WTC11 (cell line): ENCODE data around the gene PLA2G4F. TPM values are rescaled to one million over a fixed set of nuclear protein-coding genes. Genes with fewer than 3 reads are reported as not detected.

Source experiments
- ATAC-seq: fragments of 200-7000 bp; cut with Tn5 transposase; 2 replicates; pipeline ENCODE4 v1.10.0; 2021; ENCODE audit warnings: mild to moderate bottlenecking, moderate library complexity
- CTCF ChIA-PET: fragments of 300-600 bp; sonication (Branson Sonifier 250); formaldehyde crosslinking; loops from one replicate; lab custom pipeline; 2021; ENCODE audit warnings: antibody characterized with exemption; lab: Charles Lee
- POLR2A ChIA-PET: fragments of 350-600 bp; sonication (Branson Sonifier 250); formaldehyde crosslinking; loops from one replicate; lab custom pipeline; 2021; ENCODE audit warnings: antibody characterized with exemption; lab: Charles Lee
- DNase-seq: peaks from one replicate; pipeline ENCODE4 v3.0.0; 2021; ENCODE audit warnings: low spot score
- H3K27ac Mint-ChIP-seq: 2 replicates; pipeline ENCODE4 v1.8.0; 2021; ENCODE audit warnings: mixed read lengths
- H3K27me3 Mint-ChIP-seq: 2 replicates; pipeline ENCODE4 v1.8.0; 2021; ENCODE audit warnings: low read depth, mild to moderate bottlenecking, moderate library complexity, mixed read lengths
- H3K36me3 Mint-ChIP-seq: 2 replicates; pipeline ENCODE4 v1.8.0; 2021; ENCODE audit warnings: mixed read lengths
- H3K4me1 Mint-ChIP-seq: 2 replicates; pipeline ENCODE4 v1.8.0; 2022; ENCODE audit warnings: mixed read lengths
- H3K4me3 Mint-ChIP-seq: 2 replicates; pipeline ENCODE4 v1.8.0; 2021; ENCODE audit warnings: mild to moderate bottlenecking, moderate library complexity, mixed read lengths
- H3K9me3 Mint-ChIP-seq: 2 replicates; pipeline ENCODE4 v1.8.0; 2021; ENCODE audit warnings: mixed read lengths
- ARID4B ChIP-seq: sonication (generic); formaldehyde crosslinking; IDR thresholded peaks from 2 replicates; pipeline ENCODE4 v1.8.0; 2023; ENCODE audit warnings: missing genetic modification reagents, mild to moderate bottlenecking, borderline replicate concordance
- CBFB ChIP-seq: sonication (generic); formaldehyde crosslinking; IDR thresholded peaks from 2 replicates; pipeline ENCODE4 v1.8.1; 2022; ENCODE audit warnings: mild to moderate bottlenecking, low read depth, missing genetic modification reagents
- CDX4 ChIP-seq: fragments of 250-450 bp; sonication (Bioruptor Pico); IDR thresholded peaks from 2 replicates; pipeline ENCODE4 v1.9.0; 2021; ENCODE audit warnings: moderate library complexity, mild to moderate bottlenecking, inconsistent platforms, borderline replicate concordance
- ELF4 ChIP-seq: sonication (generic); formaldehyde crosslinking; IDR thresholded peaks from 2 replicates; pipeline ENCODE4 v1.8.1; 2022; ENCODE audit warnings: low read depth, mild to moderate bottlenecking, moderate library complexity, missing genetic modification reagents
- ERG ChIP-seq: fragments of 250-450 bp; sonication (Bioruptor Pico); IDR thresholded peaks from 2 replicates; pipeline ENCODE4 v1.8.0; 2021; ENCODE audit warnings: mild to moderate bottlenecking
- ESRRA ChIP-seq: sonication (generic); formaldehyde crosslinking; IDR thresholded peaks from 2 replicates; pipeline ENCODE4 v1.8.1; 2022; ENCODE audit warnings: mild to moderate bottlenecking, missing genetic modification reagents, borderline replicate concordance
- FOXP1 ChIP-seq: sonication (generic); formaldehyde crosslinking; IDR thresholded peaks from 2 replicates; pipeline ENCODE4 v1.8.0; 2022; ENCODE audit warnings: missing genetic modification reagents, mild to moderate bottlenecking, moderate library complexity, borderline replicate concordance
- FOXP4 ChIP-seq: sonication (generic); formaldehyde crosslinking; IDR thresholded peaks from 2 replicates; pipeline ENCODE4 v1.8.0; 2022; ENCODE audit warnings: mild to moderate bottlenecking, missing genetic modification reagents
- GRHL2 ChIP-seq: fragments of 250-450 bp; sonication (Bioruptor Pico); IDR thresholded peaks from 2 replicates; pipeline ENCODE4 v1.8.0; 2022; ENCODE audit warnings: mild to moderate bottlenecking, moderate library complexity; ENCODE audit not compliant: insufficient replicate concordance, severe bottlenecking
- HMGA2 ChIP-seq: fragments of 250-450 bp; sonication (Bioruptor Pico); IDR thresholded peaks from 2 replicates; pipeline ENCODE4 v1.4.0; 2021; ENCODE audit warnings: mild to moderate bottlenecking, moderate library complexity
- IRF2 ChIP-seq: sonication (generic); formaldehyde crosslinking; IDR thresholded peaks from 2 replicates; pipeline ENCODE4 v1.8.0; 2022; ENCODE audit warnings: low read depth, missing genetic modification reagents, borderline replicate concordance
- JAZF1 ChIP-seq: fragments of 250-450 bp; sonication (Bioruptor Pico); IDR thresholded peaks from 2 replicates; pipeline ENCODE4 v1.9.0; 2021; ENCODE audit warnings: moderate library complexity, mild to moderate bottlenecking, inconsistent platforms
- MXD4 ChIP-seq: fragments of 250-450 bp; sonication (Bioruptor Pico); IDR thresholded peaks from 2 replicates; pipeline ENCODE4 v1.8.0; 2021; ENCODE audit warnings: mild to moderate bottlenecking, moderate library complexity, borderline replicate concordance
- MYBL2 ChIP-seq: sonication (generic); formaldehyde crosslinking; IDR thresholded peaks from 2 replicates; pipeline ENCODE4 v1.8.1; 2023; ENCODE audit warnings: mild to moderate bottlenecking, moderate library complexity, missing genetic modification reagents
- NR1H2 ChIP-seq: sonication (generic); formaldehyde crosslinking; IDR thresholded peaks from 2 replicates; pipeline ENCODE4 v1.9.0; 2021; ENCODE audit warnings: mild to moderate bottlenecking, moderate library complexity, missing genetic modification reagents
- NR3C1 ChIP-seq: sonication (generic); formaldehyde crosslinking; conservative IDR thresholded peaks from 2 replicates; pipeline ENCODE4 v1.8.1; 2023; ENCODE audit warnings: low read depth, mild to moderate bottlenecking, missing genetic modification reagents
- SMAD3 ChIP-seq: sonication (generic); formaldehyde crosslinking; IDR thresholded peaks from 2 replicates; pipeline ENCODE4 v1.8.0; 2022; ENCODE audit warnings: missing genetic modification reagents, mild to moderate bottlenecking, borderline replicate concordance
- SOX15 ChIP-seq: fragments of 250-450 bp; sonication (Bioruptor Pico); IDR thresholded peaks from 2 replicates; pipeline ENCODE4 v1.9.0; 2021; ENCODE audit warnings: mild to moderate bottlenecking
- TCF7 ChIP-seq: sonication (generic); formaldehyde crosslinking; IDR thresholded peaks from 2 replicates; pipeline ENCODE4 v1.8.0; 2022; ENCODE audit warnings: mild to moderate bottlenecking, low read depth, missing genetic modification reagents, moderate library complexity
- TEAD4 ChIP-seq: sonication (generic); formaldehyde crosslinking; IDR thresholded peaks from 2 replicates; pipeline ENCODE4 v1.8.0; 2022; ENCODE audit warnings: mild to moderate bottlenecking, missing genetic modification reagents
- ZNF138 ChIP-seq: sonication (generic); formaldehyde crosslinking; conservative IDR thresholded peaks from 2 replicates; pipeline ENCODE4 v1.8.1; 2022; ENCODE audit warnings: mild to moderate bottlenecking, moderate library complexity, missing genetic modification reagents
- ZNF263 ChIP-seq: sonication (generic); formaldehyde crosslinking; IDR thresholded peaks from 2 replicates; pipeline ENCODE4 v1.8.1; 2022; ENCODE audit warnings: low read depth, mild to moderate bottlenecking, moderate library complexity, missing genetic modification reagents
- ZNF317 ChIP-seq: sonication (generic); formaldehyde crosslinking; IDR thresholded peaks from 2 replicates; pipeline ENCODE4 v1.8.1; 2023; ENCODE audit warnings: low read depth, mild to moderate bottlenecking, moderate library complexity, missing genetic modification reagents, borderline replicate concordance
- ZNF416 ChIP-seq: fragments of 250-450 bp; sonication (Bioruptor Pico); IDR thresholded peaks from 2 replicates; pipeline ENCODE4 v1.9.0; 2021; ENCODE audit warnings: mild to moderate bottlenecking, inconsistent platforms
- total RNA-seq: library from RNA; stranded (reverse); gene quantifications from 3 replicates; pipeline ENCODE4 v1.2.3, GENCODE V29; 2021
- TF ChIP-seq, protein P1 (sequence below): sonication (generic); formaldehyde crosslinking; IDR thresholded peaks from 2 replicates; pipeline ENCODE4 v1.8.1; 2023; ENCODE audit warnings: mild to moderate bottlenecking, moderate library complexity, missing genetic modification reagents
- TF ChIP-seq, protein P2 (sequence below): sonication (generic); formaldehyde crosslinking; IDR thresholded peaks from 2 replicates; pipeline ENCODE4 v1.8.1; 2023; ENCODE audit warnings: mild to moderate bottlenecking, missing genetic modification reagents, moderate library complexity

The PLA2G4F gene
- total RNA-seq, 1 experiment from 2014 or later = 0.11 TPM

DNA sequence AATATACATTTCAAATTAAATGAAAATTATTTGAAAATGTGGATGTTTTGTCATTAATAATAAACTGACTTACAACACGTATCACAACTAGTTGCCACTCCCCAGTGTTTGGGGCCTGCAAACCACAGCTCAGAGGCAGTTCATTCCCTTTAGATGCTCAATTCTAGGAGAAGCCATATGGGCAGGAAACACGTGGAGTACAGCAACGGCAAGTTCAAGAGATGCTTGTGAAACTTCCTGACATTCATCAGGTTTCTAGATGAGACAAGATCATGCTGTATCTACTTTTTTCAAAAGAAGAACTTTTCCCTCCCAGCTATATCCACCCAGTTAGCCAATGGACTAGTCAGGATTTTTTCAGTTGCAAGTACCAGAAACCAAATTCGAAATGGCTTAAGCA, 44.5 kb downstream of the PLA2G4F start:
- Mint-ChIP-seq H3K9me3 (peaks cover 17% of the 10 kb centered on the region), H3K27me3 (no peaks in the 10 kb centered on the region), H3K4me3 (no peak overlapping the region), H3K36me3 (peaks cover 8% of the 10 kb centered on the region), H3K4me1 (0 out of 2 replicates have a peak, but pooled peaks cover 3% of the 10 kb centered on the region), H3K27ac (no peak overlapping the region)
- DNase-seq (no peak), ATAC-seq (no peak)
- CTCF ChIA-PET = interaction anchor here (0.6 to 2.2 kb wide), 3 partner anchors 26 to 123 kb away, joined by 3 to 11 read pairs (median 5); no protein-coding TSS in a partner anchor
- POLR2A ChIA-PET = no interaction called here
- TF ChIP-seq GRHL2 (no peak), TEAD4 (CRISPR knock-in tag) (no peak), CDX4 (no peak), IRF2 (CRISPR knock-in tag) (no peak), FOXP1 (CRISPR knock-in tag) (no peak), ARID4B (CRISPR knock-in tag) (no peak), SOX15 (CRISPR knock-in tag) (no peak), MYBL2 (CRISPR knock-in tag) (no peak), SMAD3 (CRISPR knock-in tag) (no peak), ZNF138 (CRISPR knock-in tag) (no peak), ZNF263 (CRISPR knock-in tag) (no peak), ELF4 (CRISPR knock-in tag) (no peak), TCF7 (CRISPR knock-in tag) (no peak), ERG (CRISPR knock-in tag) (no peak)
- TF ChIP-seq, protein P1, sequence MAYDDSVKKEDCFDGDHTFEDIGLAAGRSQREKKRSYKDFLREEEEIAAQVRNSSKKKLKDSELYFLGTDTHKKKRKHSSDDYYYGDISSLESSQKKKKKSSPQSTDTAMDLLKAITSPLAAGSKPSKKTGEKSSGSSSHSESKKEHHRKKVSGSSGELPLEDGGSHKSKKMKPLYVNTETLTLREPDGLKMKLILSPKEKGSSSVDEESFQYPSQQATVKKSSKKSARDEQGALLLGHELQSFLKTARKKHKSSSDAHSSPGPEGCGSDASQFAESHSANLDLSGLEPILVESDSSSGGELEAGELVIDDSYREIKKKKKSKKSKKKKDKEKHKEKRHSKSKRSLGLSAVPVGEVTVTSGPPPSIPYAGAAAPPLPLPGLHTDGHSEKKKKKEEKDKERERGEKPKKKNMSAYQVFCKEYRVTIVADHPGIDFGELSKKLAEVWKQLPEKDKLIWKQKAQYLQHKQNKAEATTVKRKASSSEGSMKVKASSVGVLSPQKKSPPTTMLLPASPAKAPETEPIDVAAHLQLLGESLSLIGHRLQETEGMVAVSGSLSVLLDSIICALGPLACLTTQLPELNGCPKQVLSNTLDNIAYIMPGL (CRISPR knock-in tag) = no peak

DNA sequence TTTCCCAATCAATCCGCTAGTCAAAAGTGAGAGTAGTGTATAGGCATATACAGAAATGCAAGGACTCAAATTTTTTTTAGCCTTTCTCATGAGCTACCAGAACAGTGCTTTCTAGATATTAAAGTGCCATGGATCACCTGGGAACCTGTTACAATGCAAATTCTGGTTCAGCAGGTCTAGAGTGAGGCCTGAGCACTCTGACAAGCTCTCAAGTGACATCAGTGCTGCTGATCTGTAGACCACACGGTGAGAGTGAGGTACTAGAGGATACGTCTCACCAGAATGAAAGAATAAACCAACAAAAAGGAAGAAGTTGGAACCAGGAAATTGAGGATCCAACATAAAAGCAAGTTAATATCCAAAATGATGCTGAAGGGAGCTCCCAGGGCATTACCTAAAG, 46.1 kb downstream of the PLA2G4F start:
- CTCF ChIA-PET = interaction anchor here (0.9 to 2.2 kb wide), 4 partner anchors 23 to 121 kb away, joined by 4 to 11 read pairs (median 8); no protein-coding TSS in a partner anchor
- H3K27me3 Mint-ChIP-seq = no peaks in the 10 kb centered on the region
- TF ChIP-seq ESRRA (CRISPR knock-in tag) (no peak), NR3C1 (CRISPR knock-in tag) (no peak), NR1H2 (no peak), ZNF317 (no peak), CBFB (no peak), MXD4 (CRISPR knock-in tag) (no peak), JAZF1 (CRISPR knock-in tag) (no peak), ZNF416 (CRISPR knock-in tag) (no peak), FOXP4 (CRISPR knock-in tag) (no peak), HMGA2 (no peak)
- TF ChIP-seq, protein P2, sequence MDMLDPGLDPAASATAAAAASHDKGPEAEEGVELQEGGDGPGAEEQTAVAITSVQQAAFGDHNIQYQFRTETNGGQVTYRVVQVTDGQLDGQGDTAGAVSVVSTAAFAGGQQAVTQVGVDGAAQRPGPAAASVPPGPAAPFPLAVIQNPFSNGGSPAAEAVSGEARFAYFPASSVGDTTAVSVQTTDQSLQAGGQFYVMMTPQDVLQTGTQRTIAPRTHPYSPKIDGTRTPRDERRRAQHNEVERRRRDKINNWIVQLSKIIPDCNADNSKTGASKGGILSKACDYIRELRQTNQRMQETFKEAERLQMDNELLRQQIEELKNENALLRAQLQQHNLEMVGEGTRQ (CRISPR knock-in tag) = no peak

More for the DNA sequence above, 46.1 kb downstream of the PLA2G4F start:
- peaks cover 7% of the 10 kb centered on the region for H3K9me3 Mint-ChIP-seq
- no peaks in the 10 kb centered on the region for H3K36me3 Mint-ChIP-seq
- no peak overlapping the region for H3K27ac Mint-ChIP-seq
- ATAC-seq (no peak), DNase-seq (no peak)
- 0 out of 2 replicates have a peak, but pooled peaks cover 3% of the 10 kb centered on the region for H3K4me1 Mint-ChIP-seq
- H3K4me3 Mint-ChIP-seq = no peak overlapping the region
- POLR2A ChIA-PET = no interaction called here
